H9 (cell line): ENCODE data around the gene ZNF236. TPM values are rescaled to one million over a fixed set of nuclear protein-coding genes. Genes with fewer than 3 reads are reported as not detected.

Experiments used
- DNase-seq: peaks from one replicate; pipeline ENCODE4 v3.0.0-alpha.2; 2017
- H2AFZ ChIP-seq: one replicate; pipeline ENCODE4 v1.6.1; 2013; ENCODE audit warnings: mild to moderate bottlenecking, low read length, control low read depth, moderate library complexity
- H2AK5ac ChIP-seq: 2 replicates; pipeline ENCODE4 v1.6.1; 2013; ENCODE audit warnings: low read length, control low read depth, mixed read lengths; ENCODE audit not compliant: insufficient read length
- H2BK120ac ChIP-seq: one replicate; pipeline ENCODE4 v1.6.1; 2013; ENCODE audit warnings: low read depth, mild to moderate bottlenecking, low read length, control low read depth, inconsistent platforms; ENCODE audit not compliant: poor library complexity, severe bottlenecking
- H2BK12ac ChIP-seq: 2 replicates; pipeline ENCODE4 v1.6.1; 2013; ENCODE audit warnings: low read length, control low read depth, mixed read lengths, low read depth; ENCODE audit not compliant: insufficient read length
- H2BK15ac ChIP-seq: 2 replicates; pipeline ENCODE4 v1.6.1; 2013; ENCODE audit warnings: low read depth, low read length, control low read depth
- H2BK20ac ChIP-seq: one replicate; pipeline ENCODE4 v1.6.1; 2013; ENCODE audit warnings: low read depth, mild to moderate bottlenecking, low read length, control low read depth, inconsistent platforms; ENCODE audit not compliant: poor library complexity, severe bottlenecking
- H2BK5ac ChIP-seq: 2 replicates; pipeline ENCODE4 v1.6.1; 2013; ENCODE audit warnings: low read length, control low read depth, mixed read lengths; ENCODE audit not compliant: insufficient read length
- H3K14ac ChIP-seq: 2 replicates; pipeline ENCODE4 v1.6.1; 2013; ENCODE audit warnings: low read length, control low read depth; ENCODE audit not compliant: insufficient read depth
- H3K18ac ChIP-seq: 2 replicates; pipeline ENCODE4 v1.6.1; 2013; ENCODE audit warnings: low read depth, mild to moderate bottlenecking, mixed read lengths, low read length, control low read depth; ENCODE audit not compliant: insufficient read length
- H3K23ac ChIP-seq: 2 replicates; pipeline ENCODE4 v1.6.1; 2013; ENCODE audit warnings: low read length, control low read depth, mixed read lengths, low read depth; ENCODE audit not compliant: insufficient read length
- H3K23me2 ChIP-seq: 2 replicates; pipeline ENCODE4 v1.6.1; 2013; ENCODE audit warnings: low read depth, mild to moderate bottlenecking, mixed read lengths, low read length, control low read depth; ENCODE audit not compliant: insufficient read length, poor library complexity, severe bottlenecking
- H3K27ac ChIP-seq: 2 replicates; pipeline ENCODE4 v1.5.1; 2013; ENCODE audit warnings: low read length, control low read depth, mixed read lengths, low read depth; ENCODE audit not compliant: insufficient read length
- H3K27me3 ChIP-seq: 2 replicates; pipeline ENCODE4 v1.6.1; 2013; ENCODE audit warnings: low read length, control low read depth, inconsistent platforms; ENCODE audit not compliant: insufficient read depth
- H3K4ac ChIP-seq: 2 replicates; pipeline ENCODE4 v1.6.1; 2013; ENCODE audit warnings: low read depth, mild to moderate bottlenecking, control low read depth, inconsistent platforms, low read length, moderate library complexity
- H3K4me1 ChIP-seq: 2 replicates; pipeline ENCODE4 v1.6.1; 2013; ENCODE audit warnings: low read length, control low read depth, inconsistent platforms; ENCODE audit not compliant: insufficient read depth
- H3K4me2 ChIP-seq: 2 replicates; pipeline ENCODE4 v1.6.1; 2013; ENCODE audit warnings: low read length, control low read depth, mixed read lengths; ENCODE audit not compliant: insufficient read length, insufficient read depth
- H3K56ac ChIP-seq: 2 replicates; pipeline ENCODE4 v1.6.1; 2013; ENCODE audit warnings: low read depth, mild to moderate bottlenecking, mixed read lengths, low read length, control low read depth; ENCODE audit not compliant: insufficient read length
- H3K79me1 ChIP-seq: 2 replicates; pipeline ENCODE4 v1.6.1; 2013; ENCODE audit warnings: low read depth, mild to moderate bottlenecking, moderate library complexity, low read length, control low read depth, inconsistent platforms; ENCODE audit not compliant: insufficient read depth, poor library complexity, severe bottlenecking
- H3K79me2 ChIP-seq: 2 replicates; pipeline ENCODE4 v1.6.1; 2013; ENCODE audit warnings: low read length, control low read depth, inconsistent platforms; ENCODE audit not compliant: insufficient read depth
- H3K9ac ChIP-seq: 2 replicates; pipeline ENCODE4 v1.6.1; 2013; ENCODE audit warnings: low read length, control low read depth, mixed read lengths; ENCODE audit not compliant: insufficient read length; ENCODE audit errors: extremely low read depth
- H3K9me3 ChIP-seq: one replicate; pipeline ENCODE4 v1.6.1; 2013; ENCODE audit warnings: low read depth, low read length, inconsistent platforms; ENCODE audit not compliant: control insufficient read depth
- H3T11ph ChIP-seq: one replicate; pipeline ENCODE4 v1.6.1; 2013; ENCODE audit warnings: mild to moderate bottlenecking, low read length, control low read depth, inconsistent platforms
- H4K20me1 ChIP-seq: one replicate; pipeline ENCODE4 v1.6.1; 2013; ENCODE audit not compliant: control insufficient read depth, insufficient read length, insufficient read depth
- H4K5ac ChIP-seq: 2 replicates; pipeline ENCODE4 v1.6.1; 2013; ENCODE audit warnings: low read depth, mild to moderate bottlenecking, mixed read lengths, low read length, control low read depth; ENCODE audit not compliant: insufficient read length
- H4K8ac ChIP-seq: replicated peaks from 2 replicates; pipeline ENCODE4 v1.6.1; 2013; ENCODE audit warnings: low read length, control low read depth, mixed read lengths, low read depth; ENCODE audit not compliant: insufficient read length
- H4K91ac ChIP-seq: 2 replicates; pipeline ENCODE4 v1.6.1; 2013; ENCODE audit warnings: low read depth, mild to moderate bottlenecking, moderate library complexity, mixed read lengths, low read length, control low read depth; ENCODE audit not compliant: insufficient read length
- H3K27ac Mint-ChIP-seq, 3 experiments: 2 replicates in 2 of 3; 3 replicates in 1 of 3; pipeline ENCODE4 v1.8.0; 2020 to 2021; ENCODE audit warnings: mixed read lengths in 3 of 3, mild to moderate bottlenecking in 1 of 3, moderate library complexity in 1 of 3
- H3K27me3 Mint-ChIP-seq: 2 replicates; pipeline ENCODE4 v1.8.0; 2021; ENCODE audit warnings: low read depth, mild to moderate bottlenecking, moderate library complexity, mixed read lengths
- H3K36me3 Mint-ChIP-seq, 3 experiments: 2 replicates in 2 of 3; 3 replicates in 1 of 3; pipeline ENCODE4 v1.8.0; 2020 to 2021; ENCODE audit warnings: low read depth in 3 of 3, mixed read lengths in 3 of 3; ENCODE audit not compliant: insufficient read depth in 1 of 3
- H3K4me1 Mint-ChIP-seq, 2 experiments: 2 replicates each; pipeline ENCODE4 v1.8.0; 2020; ENCODE audit warnings: mixed read lengths in 2 of 2
- H3K4me3 Mint-ChIP-seq, 2 experiments: 2 replicates in 1 of 2; 3 replicates in 1 of 2; pipeline ENCODE4 v1.8.0; 2020 to 2021; ENCODE audit warnings: mild to moderate bottlenecking in 2 of 2, mixed read lengths in 2 of 2, moderate library complexity in 1 of 2
- H3K9me3 Mint-ChIP-seq, 2 experiments: 2 replicates in 1 of 2; 3 replicates in 1 of 2; pipeline ENCODE4 v1.8.0; 2020; ENCODE audit warnings: mild to moderate bottlenecking in 2 of 2, mixed read lengths in 2 of 2, moderate library complexity in 1 of 2
- CTCF ChIP-seq: fragments of 200-600 bp; sonication (generic); conservative IDR thresholded peaks from 3 replicates; pipeline ENCODE4 v1.8.0; 2021; ENCODE audit warnings: antibody characterized with exemption, mild to moderate bottlenecking
- WGBS: extraction: QIAGEN DNeasy Blood & Tissue Kit; methylation state at CpG from one replicate; pipeline ENCODE4 v1.1.7; 2013; ENCODE audit warnings: missing lambda C conversion rate, low lambda C conversion rate, mixed read lengths; ENCODE audit not compliant: insufficient read length; ENCODE audit errors: extremely low coverage; 5-methylcytosine and 5-hydroxymethylcytosine counted together
- total RNA-seq: library from RNA; stranded (reverse); gene quantifications from 2 replicates; pipeline ENCODE4 v1.2.1, GENCODE V29; 2021

The ZNF236 gene
- total RNA-seq, 1 experiment from 2014 or later = 16.0 TPM

- no CpG with 5 or more reads among the region's 4 CpGs for WGBS
Observed at GRCh38 chr18:76857476-76857875, 35.1 kb downstream of the ZNF236 start.

More at GRCh38 chr18:76857476-76857875, 35.1 kb downstream of the ZNF236 start:
- H3K27me3 ChIP-seq = no peaks in the 10 kb centered on the region
- no peak overlapping the region for H3K14ac ChIP-seq
- no peak overlapping the region for H2BK20ac ChIP-seq
- H3K79me1 ChIP-seq = no peaks in the 10 kb centered on the region
- no peak overlapping the region for H4K8ac ChIP-seq
- no peak overlapping the region for H4K91ac ChIP-seq
- Mint-ChIP-seq H3K9me3 (no peaks in the 10 kb centered on the region), H3K27ac (peak overlapping the region; percentile 19 to 54 (median 30); a peak in 5 of 7 replicates), H3K27me3 (no peaks in the 10 kb centered on the region), H3K4me3 (no peak overlapping the region), H3K4me1 (peaks cover 21 to 22% of the 10 kb centered on the region in 2 experiments), H3K36me3 (peaks cover 2 to 36% (median 25%) of the 10 kb centered on the region in 3 experiments)
- no peak overlapping the region for H2BK15ac ChIP-seq
- no peak overlapping the region for H2BK120ac ChIP-seq
- no peak overlapping the region for H3K27ac ChIP-seq
- H3K23ac ChIP-seq = no peak overlapping the region
- H3T11ph ChIP-seq = no peak overlapping the region
- H2AFZ ChIP-seq = no peak overlapping the region
- no peak overlapping the region for H3K4me2 ChIP-seq
- DNase-seq = no peak
- no peak overlapping the region for H3K9ac ChIP-seq
- H3K56ac ChIP-seq = no peak overlapping the region
- no peak overlapping the region for H2BK12ac ChIP-seq
- no peak overlapping the region for H2BK5ac ChIP-seq
- no peak overlapping the region for H4K5ac ChIP-seq
- H2AK5ac ChIP-seq = no peak overlapping the region
- no peak overlapping the region for H3K4ac ChIP-seq
- H3K79me2 ChIP-seq = no peaks in the 10 kb centered on the region
- H3K9me3 ChIP-seq = no peaks in the 10 kb centered on the region
- no peaks in the 10 kb centered on the region for H4K20me1 ChIP-seq
- no peaks in the 10 kb centered on the region; the same call in 1 of the 2 replicates for H3K4me1 ChIP-seq
- no peaks in the 10 kb centered on the region for H3K23me2 ChIP-seq
- H3K18ac ChIP-seq = no peak overlapping the region
- TF ChIP-seq CTCF = no peak
